Aorta (tissue), 5 donors: ENCODE results near the gene DOK6. TPM values are rescaled to one million over a fixed set of nuclear protein-coding genes. Genes with fewer than 3 reads are reported as not detected.

Experiments used
- ATAC-seq: fragments of 200-7000 bp; cut with Tn5 transposase; one replicate; pipeline ENCODE4 v1.9.1; 2022; ENCODE audit warnings: moderate library complexity; ENCODE audit not compliant: low FRiP score
- DNase-seq, 2 donors: peaks; one replicate each; pipeline ENCODE4 v3.0.0-alpha.2; 2020
- H3K27ac ChIP-seq, 2 donors: one replicate each; pipeline ENCODE4 v1.5.1; 2013; ENCODE audit warnings: low read length in 2 of 2, mild to moderate bottlenecking in 2 of 2, moderate library complexity in 2 of 2, control low read depth in 1 of 2, inconsistent platforms in 1 of 2, low read depth in 1 of 2
- H3K27me3 ChIP-seq, 2 donors: one replicate each; pipeline ENCODE4 v1.6.1; 2013; ENCODE audit warnings: control low read depth in 1 of 2, low read length in 1 of 2, mild to moderate bottlenecking in 1 of 2, moderate library complexity in 1 of 2; ENCODE audit not compliant: insufficient read depth in 2 of 2, control insufficient read depth in 1 of 2
- H3K36me3 ChIP-seq, 2 donors: one replicate each; pipeline ENCODE4 v1.6.1; 2013; ENCODE audit warnings: control low read depth in 1 of 2, low read length in 1 of 2, mild to moderate bottlenecking in 1 of 2; ENCODE audit not compliant: insufficient read depth in 2 of 2, control insufficient read depth in 1 of 2
- H3K4me1 ChIP-seq, 2 donors: one replicate each; pipeline ENCODE4 v1.6.1; 2013; ENCODE audit warnings: low read length in 2 of 2, control low read depth in 1 of 2, mild to moderate bottlenecking in 1 of 2, moderate library complexity in 1 of 2; ENCODE audit not compliant: insufficient read depth in 2 of 2, control insufficient read depth in 1 of 2
- H3K4me3 ChIP-seq, 2 donors: one replicate each; pipeline ENCODE4 v1.5.1; 2013; ENCODE audit warnings: low read length in 2 of 2, control low read depth in 1 of 2, mild to moderate bottlenecking in 1 of 2
- H3K9me3 ChIP-seq: one replicate; pipeline ENCODE4 v1.6.1; 2013; ENCODE audit warnings: mild to moderate bottlenecking, low read length; ENCODE audit not compliant: control insufficient read depth
- WGBS, 2 donors: extraction: QIAGEN DNeasy Blood & Tissue Kit; methylation state at CpG; one replicate each; pipeline ENCODE4 v1.1.7; 2013; 5-methylcytosine and 5-hydroxymethylcytosine counted together
- intact Hi-C, 2 donors: fragments of 100-400 bp; cut with DNase I; formaldehyde crosslinking; loops; one replicate each; pipeline versions ENCODE4 v1.14.2 to v1.15.0; 2022
- polyA plus RNA-seq, 2 donors: library from polyadenylated mRNA; stranded (reverse); fragments of 200-250 nt; gene quantifications; one replicate each; pipeline ENCODE4 v1.2.3, GENCODE V29; 2013
- total RNA-seq, 2 donors: library from RNA; stranded (reverse); fragmentation: NEBNext Ultra II Directional; extraction: Animal tissue kit (Norgen Biotek cat#: 25700); gene quantifications; one replicate each; pipeline ENCODE4 v1.2.1, GENCODE V29; 2021
- donor health status: healthy with polysubstance abuse.
- donor health status: Bipolar disorder and iron deficiency.
- donor health status: DM: no; HTN: no; CAD: no.
- donor health status: DM: no; HTN: no; CAD: no.
- donor health status: DM: yes; HTN: yes; CAD: no.

DOK6 gene
- total and polyA plus RNA-seq, 4 donors = 1.2 to 6.3 (median 3.9) TPM

DNA sequence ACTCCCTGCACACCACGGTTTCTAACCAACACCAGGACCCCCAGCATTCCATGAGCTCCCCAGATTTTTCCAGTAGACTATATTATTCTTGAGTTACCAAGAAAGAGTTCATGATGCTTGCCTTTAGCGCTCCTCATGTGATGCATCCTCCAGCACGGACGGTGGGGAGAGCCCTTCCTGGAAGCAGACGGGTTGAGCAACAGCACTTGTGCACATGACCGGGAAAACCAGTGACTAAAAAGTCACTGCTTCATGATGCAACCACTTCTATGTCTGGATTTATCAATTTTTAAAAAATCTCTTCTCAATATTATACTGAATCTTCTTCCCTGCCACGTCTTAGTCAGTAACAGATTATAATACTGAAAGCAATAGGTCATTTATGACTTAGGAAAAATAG lies 20.4 kb upstream of the DOK6 start:
- H3K27me3 ChIP-seq = no peaks in the 10 kb centered on the region
- 82 to 85% methylated on average over 7 of the region's 7 CpGs for WGBS, 2 donors
- intact Hi-C loops = loop anchor here in 1 of 2 donors (10.0 kb wide), 1 partner anchor 704 kb away; no protein-coding TSS in a partner anchor
- no peaks in the 10 kb centered on the region for H3K36me3 ChIP-seq
- ATAC-seq (no peak), DNase-seq (no peak)
- H3K27ac ChIP-seq = no peak overlapping the region
- H3K4me3 ChIP-seq = no peak overlapping the region
- no peaks in the 10 kb centered on the region for H3K9me3 ChIP-seq
- H3K4me1 ChIP-seq = no peaks in the 10 kb centered on the region

DNA sequence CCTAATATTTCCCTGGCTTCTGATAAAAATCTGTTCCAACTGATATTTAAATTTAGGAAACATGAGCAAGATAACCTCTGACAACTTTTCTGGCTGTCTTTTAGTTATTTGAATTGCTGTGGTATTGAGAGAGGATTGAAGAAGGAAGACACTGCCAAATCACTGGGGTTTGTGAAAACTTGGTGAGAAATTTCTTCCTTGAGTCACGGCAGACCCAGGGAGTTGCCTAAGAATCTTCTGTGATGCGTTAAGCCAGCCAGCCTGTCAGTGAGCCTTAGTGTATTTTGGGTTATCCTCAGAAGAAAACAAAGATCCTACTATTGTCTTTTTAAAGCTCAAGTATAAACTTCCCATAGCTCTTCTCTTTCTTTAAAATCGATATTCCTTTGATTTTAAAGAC lies 17.5 kb upstream of the DOK6 start:
- H3K9me3 ChIP-seq = no peaks in the 10 kb centered on the region
- intact Hi-C loops = loop anchor here in 1 of 2 donors (10.0 kb wide), 1 partner anchor 702 kb away; no protein-coding TSS in a partner anchor
- no peak overlapping the region for H3K27ac ChIP-seq
- no peak for DNase-seq
- no peaks in the 10 kb centered on the region for H3K36me3 ChIP-seq
- no peaks in the 10 kb centered on the region for H3K27me3 ChIP-seq
- 45 to 50% methylated on average over 3 of the region's 3 CpGs for WGBS, 2 donors
- H3K4me3 ChIP-seq = no peak overlapping the region
- no peak for ATAC-seq
- H3K4me1 ChIP-seq = no peaks in the 10 kb centered on the region

DNA sequence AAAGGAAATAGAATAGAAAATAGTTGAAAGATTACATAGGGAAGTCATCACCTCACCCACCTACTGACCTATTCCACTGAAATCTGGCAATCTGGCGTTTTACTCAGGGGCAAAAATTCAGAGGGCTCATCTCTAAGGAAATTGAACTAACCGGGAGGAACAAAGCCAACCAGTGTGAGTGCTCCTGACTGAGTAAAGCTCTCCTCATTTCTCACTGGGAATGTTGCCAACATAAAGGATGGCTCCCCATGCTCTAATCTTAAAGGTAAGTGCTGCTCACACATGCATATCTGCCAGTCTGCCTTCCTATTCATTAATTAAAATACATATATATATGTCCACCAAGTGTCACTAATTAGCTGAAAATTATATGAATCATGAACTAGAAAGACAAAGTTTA lies 13.5 kb upstream of the DOK6 start:
- H3K36me3 ChIP-seq = no peaks in the 10 kb centered on the region
- intact Hi-C loops = loop anchor here in 1 of 2 donors (10.0 kb wide), 1 partner anchor 698 kb away; no protein-coding TSS in a partner anchor
- H3K4me1 ChIP-seq = no peaks in the 10 kb centered on the region
- H3K4me3 ChIP-seq = no peak overlapping the region
- H3K27me3 ChIP-seq = no peaks in the 10 kb centered on the region
- DNase-seq (no peak), ATAC-seq (no peak)
- H3K9me3 ChIP-seq = no peaks in the 10 kb centered on the region
- 56 to 62% methylated on average over 2 of the region's 2 CpGs for WGBS, 2 donors
- no peak overlapping the region for H3K27ac ChIP-seq

DNA sequence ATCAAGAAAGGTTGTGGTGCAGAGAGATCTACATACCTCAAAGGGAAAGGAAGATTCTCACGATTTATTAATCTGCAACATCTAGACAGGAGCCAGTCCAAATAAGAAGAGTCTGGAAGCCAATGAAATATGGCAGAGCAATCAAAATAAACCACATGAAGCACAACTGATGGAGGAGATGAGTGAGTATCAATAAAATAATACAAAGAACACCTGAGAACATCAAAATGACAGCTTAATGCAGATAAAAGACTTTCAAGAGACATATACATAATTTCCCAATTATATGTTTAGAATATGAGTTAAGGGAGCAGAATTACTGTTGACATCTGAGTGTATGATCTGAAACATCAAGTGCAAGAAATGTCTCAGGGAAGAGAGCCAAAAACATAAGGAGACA lies 12.5 kb upstream of the DOK6 start:
- Histone ChIP-seq H3K27me3 (no peaks in the 10 kb centered on the region), H3K27ac (no peak overlapping the region), H3K36me3 (no peaks in the 10 kb centered on the region), H3K4me3 (no peak overlapping the region), H3K4me1 (no peaks in the 10 kb centered on the region), H3K9me3 (no peaks in the 10 kb centered on the region)
- intact Hi-C loops = loop anchor here in 1 of 2 donors (10.0 kb wide), 1 partner anchor 697 kb away; no protein-coding TSS in a partner anchor
- ATAC-seq = no peak
- WGBS, 2 donors = 93% methylated on average over 1 of the region's 1 CpG
- no peak for DNase-seq

DNA sequence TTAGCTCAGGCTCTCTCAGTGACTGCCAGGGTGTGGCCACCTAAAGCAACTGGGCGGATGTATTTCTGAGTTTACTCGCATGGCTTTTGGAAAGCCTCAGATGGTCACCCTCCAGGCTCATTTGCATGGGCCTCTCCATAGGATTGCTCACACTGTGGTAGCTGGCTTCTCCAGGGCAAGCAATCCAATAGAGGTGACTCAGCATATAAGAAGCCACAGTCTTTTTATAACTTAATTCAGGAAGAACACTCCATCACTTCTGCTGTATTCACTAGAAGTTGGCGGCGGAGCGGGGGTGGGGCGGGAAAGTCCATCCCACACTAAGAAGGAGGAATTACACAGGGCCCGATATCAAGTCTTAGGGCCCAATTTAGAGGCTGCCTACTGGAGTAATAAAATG lies 3.6 kb upstream of the DOK6 start:
- Histone ChIP-seq H3K27me3 (no peaks in the 10 kb centered on the region), H3K27ac (no peak overlapping the region), H3K36me3 (no peaks in the 10 kb centered on the region), H3K4me3 (no peak overlapping the region), H3K9me3 (peaks cover 1% of the 10 kb centered on the region), H3K4me1 (no peaks in the 10 kb centered on the region)
- intact Hi-C loops = no loop called here
- ATAC-seq (no peak), DNase-seq (no peak)
- 92 to 97% methylated on average over 7 of the region's 7 CpGs for WGBS, 2 donors

DNA sequence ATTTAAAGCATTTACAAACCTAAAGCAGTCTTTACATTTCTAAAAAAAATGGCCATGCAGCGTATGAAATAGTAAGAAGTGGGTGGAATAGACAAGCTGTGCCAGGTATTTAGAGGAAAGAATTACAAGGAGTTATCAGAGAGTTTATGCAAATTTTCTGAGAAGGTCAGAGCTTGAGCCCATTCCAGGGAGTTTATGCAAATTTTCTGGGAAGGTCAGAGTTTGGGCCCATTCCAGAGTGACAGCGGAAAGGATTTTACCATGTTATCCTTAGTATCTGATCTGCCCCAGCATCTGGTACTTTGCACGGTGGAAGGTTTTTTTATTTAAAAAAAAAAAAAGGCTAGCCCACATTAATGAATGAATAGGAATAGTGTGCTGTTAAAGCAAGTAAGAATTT lies 1.4 kb upstream of the DOK6 start:
- Histone ChIP-seq H3K36me3 (no peaks in the 10 kb centered on the region), H3K27me3 (no peaks in the 10 kb centered on the region), H3K4me1 (no peaks in the 10 kb centered on the region), H3K4me3 (no peak overlapping the region), H3K27ac (no peak overlapping the region), H3K9me3 (peaks cover 1% of the 10 kb centered on the region)
- intact Hi-C loops = no loop called here
- WGBS, 2 donors = 58 to 77% methylated on average over 3 of the region's 3 CpGs
- no peak for ATAC-seq
- DNase-seq = no peak

DNA sequence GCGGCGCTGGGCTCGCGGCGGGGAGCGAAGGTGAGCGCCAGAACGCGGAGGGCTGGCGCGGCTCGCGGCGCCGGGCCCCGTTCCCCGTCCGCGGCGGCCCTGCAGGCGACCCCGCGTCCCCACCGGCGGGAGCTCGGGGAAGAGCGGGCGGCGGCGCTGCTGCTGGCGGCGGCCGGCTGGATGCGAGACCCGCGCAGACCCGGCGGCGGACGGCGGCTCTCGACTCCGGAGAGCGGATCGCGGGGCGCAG lies 213 bp downstream of the DOK6 start:
- no peak overlapping the region for H3K27ac ChIP-seq
- no peaks in the 10 kb centered on the region for H3K27me3 ChIP-seq
- peak; percentile 31 for ATAC-seq
- H3K36me3 ChIP-seq = no peaks in the 10 kb centered on the region
- no peak for DNase-seq
- H3K4me1 ChIP-seq = no peaks in the 10 kb centered on the region
- intact Hi-C loops = no loop called here
- peaks cover 1% of the 10 kb centered on the region for H3K9me3 ChIP-seq
- 1% methylated on average over 37 to 47 of the region's 47 CpGs for WGBS, 2 donors
- peak overlapping the region; percentile 46 to 91 for H3K4me3 ChIP-seq

DNA sequence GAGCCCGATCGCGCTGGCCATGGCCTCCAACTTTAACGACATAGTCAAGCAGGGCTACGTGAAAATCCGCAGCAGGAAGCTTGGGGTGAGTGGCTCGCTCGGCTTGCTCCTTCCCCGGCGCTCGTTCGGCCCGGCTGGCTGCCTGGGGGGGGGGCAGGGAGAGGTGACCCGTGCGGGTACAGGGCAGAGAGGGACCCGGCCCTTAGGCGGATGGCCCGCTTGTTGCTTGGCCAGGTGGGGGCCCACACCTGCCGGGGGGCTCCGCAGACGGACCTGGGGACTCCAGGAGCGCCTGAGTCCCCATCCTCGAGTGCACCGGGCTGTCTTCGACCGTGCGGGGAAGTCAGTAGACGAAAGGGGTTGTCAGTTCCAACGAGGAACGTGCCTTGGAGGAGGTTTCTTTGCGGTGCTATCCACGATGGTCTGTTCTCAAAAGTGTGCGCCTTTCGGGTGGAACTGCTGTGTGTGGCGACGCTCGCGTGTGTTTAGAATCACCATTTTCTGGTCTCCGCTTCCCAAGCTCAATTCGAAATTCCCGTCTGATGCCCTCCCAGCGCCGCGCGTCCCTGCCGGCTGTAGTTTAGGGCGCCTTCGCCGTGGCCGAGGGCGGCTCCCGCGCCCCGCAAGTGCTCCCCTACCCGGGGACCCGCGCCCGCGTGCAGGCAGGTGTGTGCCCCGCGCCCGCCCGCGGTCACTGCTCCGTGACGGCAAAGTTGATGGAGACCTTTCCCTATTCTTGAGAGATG lies 711 bp downstream of the DOK6 start:
- peaks cover 1% of the 10 kb centered on the region for H3K9me3 ChIP-seq
- H3K36me3 ChIP-seq = no peaks in the 10 kb centered on the region
- H3K4me3 ChIP-seq = peak overlapping the region; percentile 46 to 91
- DNase-seq (peak; percentile 49 to 79), ATAC-seq (peak; percentile 41)
- WGBS, 2 donors = 0 to 1% methylated on average over 61 to 66 of the region's 66 CpGs
- H3K27me3 ChIP-seq = no peaks in the 10 kb centered on the region
- no peak overlapping the region for H3K27ac ChIP-seq
- no peaks in the 10 kb centered on the region for H3K4me1 ChIP-seq
- intact Hi-C loops = no loop called here

DNA sequence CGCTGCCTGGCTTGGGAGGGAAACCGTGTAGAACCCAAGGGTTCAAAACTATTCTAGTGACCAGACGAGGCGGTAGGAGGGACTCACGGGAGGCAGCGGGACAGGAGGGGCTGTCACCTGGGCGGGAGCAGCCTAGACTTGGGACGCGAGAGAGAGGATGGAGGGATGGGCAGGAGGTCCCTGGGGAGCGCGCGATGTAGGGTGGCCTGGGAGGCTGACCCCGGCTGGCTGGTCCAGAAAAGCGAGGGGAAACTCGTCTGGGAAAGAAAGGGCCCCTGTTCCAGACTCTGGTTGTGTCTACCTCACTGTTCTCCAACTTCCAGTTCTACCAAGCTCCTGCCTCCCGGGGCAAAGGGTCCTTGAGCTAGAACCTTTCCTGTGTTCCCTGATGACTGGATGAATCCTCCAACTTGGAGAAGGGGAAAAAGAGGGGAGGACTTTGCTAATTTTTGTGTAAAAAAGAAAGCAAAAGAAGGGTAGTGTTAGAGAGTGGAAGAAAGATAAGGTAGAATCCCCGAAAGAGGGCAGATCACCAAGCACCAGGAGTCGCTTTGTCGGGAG lies 1.4 kb downstream of the DOK6 start:
- WGBS, 2 donors = 8 to 9% methylated on average over 19 of the region's 19 CpGs
- Histone ChIP-seq H3K4me1 (no peaks in the 10 kb centered on the region), H3K27ac (no peak overlapping the region), H3K27me3 (no peaks in the 10 kb centered on the region), H3K9me3 (peaks cover under 1% of the 10 kb centered on the region), H3K4me3 (peak overlapping the region in 1 of 2 donors; percentile 27), H3K36me3 (no peaks in the 10 kb centered on the region)
- DNase-seq = no peak
- ATAC-seq = peak; percentile 9
- intact Hi-C loops = no loop called here
